Activated gamma-delta T cell treated with Interleukin-2 at 50 U/mL for 16 hours (primary cell): ENCODE measurements around the gene SRSF8.
A peak's percentile ranks its signal among the peaks of the same experiment; 100 is the strongest.
"Not testable (repeated sequence)": the region's sequence is repeated elsewhere in the genome, so short reads cannot be mapped to it uniquely, and the experiment has no call there.

Source experiments
- DNase-seq: peaks from one replicate; pipeline ENCODE4 v3.0.0-alpha.2; 2020

The SRSF8 gene

GRCh38 chr11:95066716-95067038 lies at the start of gene SRSF8:
SRSF8 (plus strand) TSS chr11:95066919; CDS start chr11:95067227, 308 bp downstream.
- no peak for DNase-seq

- not testable (repeated sequence) for DNase-seq
Measured at GRCh38 chr11:95021468-95021867, 45.3 kb upstream of the SRSF8 start.

- DNase-seq, result no peak
Measured at GRCh38 chr11:95024958-95025357, 41.8 kb upstream of the SRSF8 start, which contains the start of gene KDM4E. KDM4E (plus strand) TSS chr11:95025258; CDS start chr11:95025558, 300 bp downstream.

GRCh38 chr11:95025594-95025993 lies 41.1 kb upstream of the SRSF8 start:
- DNase-seq, result not testable (repeated sequence)

- no peak for DNase-seq
Measured at GRCh38 chr11:95028357-95028756, 38.4 kb upstream of the SRSF8 start.

GRCh38 chr11:95033051-95033450 lies 33.7 kb upstream of the SRSF8 start:
- no peak for DNase-seq

GRCh38 chr11:95035316-95035715 lies 31.4 kb upstream of the SRSF8 start:
- no peak for DNase-seq

- DNase-seq, result not testable (repeated sequence)
Measured at GRCh38 chr11:95037356-95038035, 29.2 kb upstream of the SRSF8 start.

- no peak for DNase-seq
Measured at GRCh38 chr11:95042239-95042638, 24.5 kb upstream of the SRSF8 start.

GRCh38 chr11:95042906-95043305 lies 23.8 kb upstream of the SRSF8 start:
- no peak for DNase-seq

GRCh38 chr11:95044010-95044409 lies 22.7 kb upstream of the SRSF8 start:
- DNase-seq, result no peak

GRCh38 chr11:95045812-95046211 lies 20.9 kb upstream of the SRSF8 start:
- DNase-seq, result no peak

GRCh38 chr11:95049122-95049521 lies 17.6 kb upstream of the SRSF8 start, which contains the start of gene KDM4F:
KDM4F (plus strand) TSS chr11:95049422.
- DNase-seq, result not testable (repeated sequence)

- DNase-seq, result no peak
Measured at GRCh38 chr11:95050595-95051202, 16.0 kb upstream of the SRSF8 start.

GRCh38 chr11:95054356-95054755 lies 12.4 kb upstream of the SRSF8 start:
- no peak for DNase-seq

- no peak for DNase-seq
Measured at GRCh38 chr11:95055283-95055897, 11.3 kb upstream of the SRSF8 start.

GRCh38 chr11:95057959-95058358 lies 8.8 kb upstream of the SRSF8 start:
- no peak for DNase-seq

- DNase-seq, result no peak
Measured at GRCh38 chr11:95058621-95059020, 8.1 kb upstream of the SRSF8 start.

- DNase-seq, result no peak
Measured at GRCh38 chr11:95059046-95059445, 7.7 kb upstream of the SRSF8 start.

- DNase-seq, result no peak
Measured at GRCh38 chr11:95065336-95065735, 1.4 kb upstream of the SRSF8 start.

- peak; percentile 66 for DNase-seq
Measured at GRCh38 chr11:95067039-95067840, 521 bp downstream of the SRSF8 start.

- DNase-seq, result no peak
Measured at GRCh38 chr11:95067841-95068219, 1.1 kb downstream of the SRSF8 start.

- DNase-seq, result peak; percentile 63
Measured at GRCh38 chr11:95068549-95068948, 1.8 kb downstream of the SRSF8 start.
